ENCODE measurements around the gene ZCWPW1.
"Not testable (repeated sequence)": the region's sequence is repeated elsewhere in the genome, so short reads cannot be mapped to it uniquely, and the experiment has no call there.

Gene ZCWPW1

GRCh38 chr7:100373870-100374598, 54.5 kb downstream of the ZCWPW1 start:
- DNase-seq (ENCODE audit: low spot score); H3K4me3 Mint-ChIP-seq; H3K36me3 Mint-ChIP-seq (ENCODE audit: low read depth); H3K27me3 Mint-ChIP-seq (ENCODE audit: low read depth); H3K9me3 Mint-ChIP-seq; H3K27ac Mint-ChIP-seq: not testable (repeated sequence)
- peaks cover 12% of the 10 kb centered on the region for H3K4me1 Mint-ChIP-seq (ENCODE audit: low read depth)

- Mint-ChIP-seq H3K27ac (peak within 1 kb of the TSS; percentile 62), H3K4me3 (no peak within 1 kb of the TSS), H3K36me3 (ENCODE audit: low read depth) (no peaks in the 10 kb centered on the region), H3K9me3 (no peaks in the 10 kb centered on the region), H3K4me1 (ENCODE audit: low read depth) (peaks cover 15% of the 10 kb centered on the region), H3K27me3 (ENCODE audit: low read depth) (no peaks in the 10 kb centered on the region)
- no peak for DNase-seq (ENCODE audit: low spot score)
Observed at GRCh38 chr7:100373261-100373831, 55.2 kb downstream of the ZCWPW1 start, which contains the start of gene PILRA. Gene PILRA, plus strand, starts transcription at chr7:100373487. Its CDS starts 170 bp downstream, at chr7:100373657.

GRCh38 chr7:100372694-100373093, 55.8 kb downstream of the ZCWPW1 start:
- H3K4me1 Mint-ChIP-seq (ENCODE audit: low read depth), result peaks cover 15% of the 10 kb centered on the region
- DNase-seq (ENCODE audit: low spot score), result no peak
- H3K4me3 Mint-ChIP-seq, result no peak overlapping the region
- no peaks in the 10 kb centered on the region for H3K9me3 Mint-ChIP-seq
- H3K27ac Mint-ChIP-seq, result peak overlapping the region; percentile 62
- no peaks in the 10 kb centered on the region for H3K27me3 Mint-ChIP-seq (ENCODE audit: low read depth)
- H3K36me3 Mint-ChIP-seq (ENCODE audit: low read depth), result peaks cover under 1% of the 10 kb centered on the region

- peaks cover 4% of the 10 kb centered on the region for H3K36me3 Mint-ChIP-seq (ENCODE audit: low read depth)
- H3K27me3 Mint-ChIP-seq (ENCODE audit: low read depth), result no peaks in the 10 kb centered on the region
- H3K4me3 Mint-ChIP-seq, result no peak overlapping the region
- peak overlapping the region; percentile 62 for H3K27ac Mint-ChIP-seq
- H3K4me1 Mint-ChIP-seq (ENCODE audit: low read depth), result peaks cover 15% of the 10 kb centered on the region
- H3K9me3 Mint-ChIP-seq, result no peaks in the 10 kb centered on the region
- DNase-seq (ENCODE audit: low spot score), result no peak
Observed at GRCh38 chr7:100372256-100372655, 56.2 kb downstream of the ZCWPW1 start.

- Mint-ChIP-seq H3K27ac (no peak overlapping the region), H3K4me1 (ENCODE audit: low read depth) (peaks cover 16% of the 10 kb centered on the region), H3K36me3 (ENCODE audit: low read depth) (peaks cover 6% of the 10 kb centered on the region), H3K4me3 (no peak overlapping the region), H3K9me3 (no peaks in the 10 kb centered on the region), H3K27me3 (ENCODE audit: low read depth) (no peaks in the 10 kb centered on the region)
- DNase-seq (ENCODE audit: low spot score), result no peak
Observed at GRCh38 chr7:100371561-100372171, 56.8 kb downstream of the ZCWPW1 start.

GRCh38 chr7:100370746-100371145, 57.8 kb downstream of the ZCWPW1 start:
- peak overlapping the region; percentile 8 for H3K27ac Mint-ChIP-seq
- H3K9me3 Mint-ChIP-seq, result no peaks in the 10 kb centered on the region
- no peaks in the 10 kb centered on the region for H3K27me3 Mint-ChIP-seq (ENCODE audit: low read depth)
- no peak overlapping the region for H3K4me3 Mint-ChIP-seq
- peaks cover 10% of the 10 kb centered on the region for H3K36me3 Mint-ChIP-seq (ENCODE audit: low read depth)
- H3K4me1 Mint-ChIP-seq (ENCODE audit: low read depth), result peaks cover 22% of the 10 kb centered on the region
- no peak for DNase-seq (ENCODE audit: low spot score)

- no peaks in the 10 kb centered on the region for H3K9me3 Mint-ChIP-seq
- H3K4me3 Mint-ChIP-seq, result no peak overlapping the region
- no peak for DNase-seq (ENCODE audit: low spot score)
- H3K27me3 Mint-ChIP-seq (ENCODE audit: low read depth), result no peaks in the 10 kb centered on the region
- H3K4me1 Mint-ChIP-seq (ENCODE audit: low read depth), result peaks cover 25% of the 10 kb centered on the region
- no peak overlapping the region for H3K27ac Mint-ChIP-seq
- H3K36me3 Mint-ChIP-seq (ENCODE audit: low read depth), result peaks cover 13% of the 10 kb centered on the region
Observed at GRCh38 chr7:100370303-100370702, 58.2 kb downstream of the ZCWPW1 start.

- no peak for DNase-seq (ENCODE audit: low spot score)
- Mint-ChIP-seq H3K27me3 (ENCODE audit: low read depth) (no peaks in the 10 kb centered on the region), H3K36me3 (ENCODE audit: low read depth) (peaks cover 22% of the 10 kb centered on the region), H3K4me3 (no peak overlapping the region), H3K27ac (peak overlapping the region; percentile 71), H3K4me1 (ENCODE audit: low read depth) (peaks cover 25% of the 10 kb centered on the region), H3K9me3 (no peaks in the 10 kb centered on the region)
Observed at GRCh38 chr7:100369105-100369504, 59.4 kb downstream of the ZCWPW1 start.

GRCh38 chr7:100367676-100368613, 60.6 kb downstream of the ZCWPW1 start:
- H3K4me1 Mint-ChIP-seq (ENCODE audit: low read depth), result peaks cover 25% of the 10 kb centered on the region
- no peaks in the 10 kb centered on the region for H3K27me3 Mint-ChIP-seq (ENCODE audit: low read depth)
- no peaks in the 10 kb centered on the region for H3K9me3 Mint-ChIP-seq
- H3K27ac Mint-ChIP-seq, result no peak overlapping the region
- no peak overlapping the region for H3K4me3 Mint-ChIP-seq
- DNase-seq (ENCODE audit: low spot score), result no peak
- H3K36me3 Mint-ChIP-seq (ENCODE audit: low read depth), result peaks cover 32% of the 10 kb centered on the region

GRCh38 chr7:100367251-100367620, 61.3 kb downstream of the ZCWPW1 start:
- Mint-ChIP-seq H3K4me1 (ENCODE audit: low read depth) (peaks cover 22% of the 10 kb centered on the region), H3K27me3 (ENCODE audit: low read depth) (no peaks in the 10 kb centered on the region), H3K36me3 (ENCODE audit: low read depth) (peaks cover 38% of the 10 kb centered on the region), H3K9me3 (no peaks in the 10 kb centered on the region), H3K27ac (peak overlapping the region; percentile 19), H3K4me3 (no peak overlapping the region)
- no peak for DNase-seq (ENCODE audit: low spot score)

- peaks cover 44% of the 10 kb centered on the region for H3K36me3 Mint-ChIP-seq (ENCODE audit: low read depth)
- H3K4me1 Mint-ChIP-seq (ENCODE audit: low read depth), result peaks cover 22% of the 10 kb centered on the region
- DNase-seq (ENCODE audit: low spot score), result no peak
- H3K9me3 Mint-ChIP-seq, result no peaks in the 10 kb centered on the region
- no peak overlapping the region for H3K4me3 Mint-ChIP-seq
- H3K27ac Mint-ChIP-seq, result peak overlapping the region; percentile 83
- H3K27me3 Mint-ChIP-seq (ENCODE audit: low read depth), result no peaks in the 10 kb centered on the region
Observed at GRCh38 chr7:100366411-100367250, 61.9 kb downstream of the ZCWPW1 start.

GRCh38 chr7:100365998-100366367, 62.5 kb downstream of the ZCWPW1 start:
- H3K27me3 Mint-ChIP-seq (ENCODE audit: low read depth); H3K9me3 Mint-ChIP-seq; DNase-seq (ENCODE audit: low spot score); H3K4me3 Mint-ChIP-seq: not testable (repeated sequence)
- Mint-ChIP-seq H3K36me3 (ENCODE audit: low read depth) (peaks cover 49% of the 10 kb centered on the region), H3K27ac (peak overlapping the region; percentile 83), H3K4me1 (ENCODE audit: low read depth) (peaks cover 22% of the 10 kb centered on the region)

GRCh38 chr7:100364480-100364879, 64.0 kb downstream of the ZCWPW1 start:
- H3K4me3 Mint-ChIP-seq, result no peak overlapping the region
- no peaks in the 10 kb centered on the region for H3K27me3 Mint-ChIP-seq (ENCODE audit: low read depth)
- DNase-seq (ENCODE audit: low spot score), result no peak
- peaks cover 22% of the 10 kb centered on the region for H3K4me1 Mint-ChIP-seq (ENCODE audit: low read depth)
- peak overlapping the region; percentile 6 for H3K27ac Mint-ChIP-seq
- no peaks in the 10 kb centered on the region for H3K9me3 Mint-ChIP-seq
- H3K36me3 Mint-ChIP-seq (ENCODE audit: low read depth), result peaks cover 58% of the 10 kb centered on the region

All from T-helper 2 cell treated with Interferon-gamma antibody and Interleukin-4, amounts not matched to agents 5 μg/mL and 100 μg/mL, for 36 hours (primary cell).